Measurements from ENCODE around the gene CEP43. TPM values are rescaled to one million over a fixed set of nuclear protein-coding genes. Genes with fewer than 3 reads are reported as not detected.

The CEP43 gene
- polyA plus RNA-seq, 2 of the 4 experiments (the other 2 are of a cell fraction): 12.1 to 19.6 TPM

- TF ChIP-seq KDM1A (IDR thresholded peaks at IDR 0.05; ENCODE audit: low read depth): no peak
- no peak for TF ChIP-seq RFX5 (IDR thresholded peaks at IDR 0.05)
- TF ChIP-seq HES2 (IDR thresholded peaks at IDR 0.05): no peak
- no peak for TF ChIP-seq ZC3H11A (IDR thresholded peaks at IDR 0.05)
Measured at GRCh38 chr6:166970776-166971175, 28.4 kb upstream of the CEP43 start (continued).

GRCh38 chr6:166971271-166971670, 27.9 kb upstream of the CEP43 start:
- ChIA-PET POLR2A (no interaction called here), CTCF (interaction anchor here (1.5 to 1.8 kb wide), 2 partner anchors 8 to 18 kb away, joined by 3 read pairs; no protein-coding TSS in a partner anchor)
- Histone ChIP-seq H3K4me1 (no peaks in the 10 kb centered on the region), H3K9me3 (no peaks in the 10 kb centered on the region; the same call in 2 of the 3 replicates), H3K4me3 (no peak overlapping the region), H3K4me2 (no peak overlapping the region), H3K27ac (no peak overlapping the region)
- FAIRE-seq (no peak), DNase-seq (ENCODE audit: low read depth in 1 of 2, low spot score in 1 of 2) (no peak), ATAC-seq (no peak)
- TF ChIP-seq HES2 (IDR thresholded peaks at IDR 0.05) (no peak), SMC3 (IDR thresholded peaks at IDR 0.05) (no peak), CEBPB (IDR thresholded peaks at IDR 0.05) (no peak), PHF8 (IDR thresholded peaks at IDR 0.05; ENCODE audit: borderline replicate concordance, low read depth) (no peak)
- 89% methylated on average over 4 of the region's 8 CpGs for WGBS (ENCODE audit: missing lambda C conversion rate)

DNA sequence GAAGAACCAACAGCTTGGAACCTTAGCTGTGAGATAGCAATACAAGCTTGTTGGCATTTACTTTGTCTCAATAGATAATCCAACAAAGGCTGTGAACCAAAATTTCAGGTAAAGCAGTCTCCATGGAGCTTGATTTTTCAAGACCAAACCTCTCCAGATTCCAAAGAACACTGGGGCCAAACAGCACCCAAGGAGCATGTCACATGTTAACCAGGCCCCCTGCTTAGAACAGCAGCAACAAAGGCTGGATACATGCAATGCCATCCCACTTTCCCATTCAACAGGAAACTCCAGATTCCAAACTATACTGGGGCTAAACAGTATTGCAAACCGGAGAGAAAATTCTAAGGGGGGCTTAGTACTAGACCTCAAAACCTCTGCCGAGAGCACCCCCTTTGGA, 27.1 kb upstream of the CEP43 start:
- no peak for DNase-seq (ENCODE audit: low read depth in 1 of 2, low spot score in 1 of 2)
- POLR2A ChIA-PET: no interaction called here
- no peak for ATAC-seq
- H3K4me1 ChIP-seq: no peaks in the 10 kb centered on the region
- no peak for FAIRE-seq
- 95% methylated on average over 2 of the region's 2 CpGs for WGBS (ENCODE audit: missing lambda C conversion rate)
- no peaks in the 10 kb centered on the region for H3K9me3 ChIP-seq
- CTCF ChIA-PET: interaction anchor here (0.7 to 1.8 kb wide), 4 partner anchors 9 to 592 kb away, joined by 3 read pairs; no protein-coding TSS in a partner anchor
- no peak overlapping the region for H3K27ac ChIP-seq
- no peak overlapping the region for H3K4me3 ChIP-seq
- TF ChIP-seq GATA3 (IDR thresholded peaks at IDR 0.05; ENCODE audit: borderline replicate concordance) (no peak), HOXA7 (CRISPR knock-in tag; IDR thresholded peaks at IDR 0.05) (no peak), EP300 (IDR thresholded peaks at IDR 0.05) (no peak), EHMT2 (IDR thresholded peaks at IDR 0.05; ENCODE audit: low read depth) (no peak), FOSL2 (IDR thresholded peaks at IDR 0.05) (no peak), FOSL2 (CRISPR knock-in tag; IDR thresholded peaks at IDR 0.05) (no peak), BHLHE40 (IDR thresholded peaks at IDR 0.05; ENCODE audit: low read depth, low read length) (no peak), ZFP36 (IDR thresholded peaks at IDR 0.05; ENCODE audit: borderline replicate concordance, partially characterized antibody) (no peak), ZNF302 (CRISPR knock-in tag; IDR thresholded peaks at IDR 0.05) (no peak), ESRRA (IDR thresholded peaks at IDR 0.05; ENCODE audit: borderline replicate concordance, low read length) (no peak), TFCP2L1 (CRISPR knock-in tag; IDR thresholded peaks at IDR 0.05) (no peak), CHD2 (IDR thresholded peaks at IDR 0.05; ENCODE audit: low read length, partially characterized antibody) (no peak)
- TF ChIP-seq, protein P1, sequence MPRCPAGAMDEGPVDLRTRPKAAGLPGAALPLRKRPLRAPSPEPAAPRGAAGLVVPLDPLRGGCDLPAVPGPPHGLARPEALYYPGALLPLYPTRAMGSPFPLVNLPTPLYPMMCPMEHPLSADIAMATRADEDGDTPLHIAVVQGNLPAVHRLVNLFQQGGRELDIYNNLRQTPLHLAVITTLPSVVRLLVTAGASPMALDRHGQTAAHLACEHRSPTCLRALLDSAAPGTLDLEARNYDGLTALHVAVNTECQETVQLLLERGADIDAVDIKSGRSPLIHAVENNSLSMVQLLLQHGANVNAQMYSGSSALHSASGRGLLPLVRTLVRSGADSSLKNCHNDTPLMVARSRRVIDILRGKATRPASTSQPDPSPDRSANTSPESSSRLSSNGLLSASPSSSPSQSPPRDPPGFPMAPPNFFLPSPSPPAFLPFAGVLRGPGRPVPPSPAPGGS (IDR thresholded peaks at IDR 0.05): no peak
- TF ChIP-seq, protein P2, sequence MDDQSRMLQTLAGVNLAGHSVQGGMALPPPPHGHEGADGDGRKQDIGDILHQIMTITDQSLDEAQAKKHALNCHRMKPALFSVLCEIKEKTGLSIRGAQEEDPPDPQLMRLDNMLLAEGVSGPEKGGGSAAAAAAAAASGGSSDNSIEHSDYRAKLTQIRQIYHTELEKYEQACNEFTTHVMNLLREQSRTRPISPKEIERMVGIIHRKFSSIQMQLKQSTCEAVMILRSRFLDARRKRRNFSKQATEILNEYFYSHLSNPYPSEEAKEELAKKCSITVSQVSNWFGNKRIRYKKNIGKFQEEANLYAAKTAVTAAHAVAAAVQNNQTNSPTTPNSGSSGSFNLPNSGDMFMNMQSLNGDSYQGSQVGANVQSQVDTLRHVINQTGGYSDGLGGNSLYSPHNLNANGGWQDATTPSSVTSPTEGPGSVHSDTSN (IDR thresholded peaks at IDR 0.05): no peak
- H3K4me2 ChIP-seq: no peak overlapping the region

- WGBS (ENCODE audit: missing lambda C conversion rate): no CpG with 5 or more reads among the region's 2 CpGs
- DNase-seq (ENCODE audit: low read depth in 1 of 2, low spot score in 1 of 2): no peak
- ATAC-seq: no peak
- no peaks in the 10 kb centered on the region for H3K4me1 ChIP-seq
- H3K4me2 ChIP-seq: no peak overlapping the region
- H3K27ac ChIP-seq: no peak overlapping the region
- no peaks in the 10 kb centered on the region for H3K9me3 ChIP-seq
- CTCF ChIA-PET: interaction anchor here (1.2 kb wide), 1 partner anchor 13 kb away, joined by 3 read pairs; no protein-coding TSS in a partner anchor
- H3K4me3 ChIP-seq: no peak overlapping the region
- POLR2A ChIA-PET: interaction anchor here (0.6 kb wide), 1 partner anchor 36 kb away, joined by 3 read pairs; no protein-coding TSS in a partner anchor
- FAIRE-seq: no peak
- no peak for TF ChIP-seq EP300 (IDR thresholded peaks at IDR 0.05)
- TF ChIP-seq RCOR1 (IDR thresholded peaks at IDR 0.05; ENCODE audit: low read depth, low read length): no peak
- no peak for TF ChIP-seq MAFK (IDR thresholded peaks at IDR 0.05; ENCODE audit: partially characterized antibody)
- TF ChIP-seq KDM5A (IDR thresholded peaks at IDR 0.05): no peak
- no peak for TF ChIP-seq CBX8 (IDR thresholded peaks at IDR 0.05)
- no peak for TF ChIP-seq HOXB5 (CRISPR knock-in tag; IDR thresholded peaks at IDR 0.05)
- no peak for TF ChIP-seq MYC (IDR thresholded peaks at IDR 0.05; ENCODE audit: borderline replicate concordance, low read length)
- no peak for TF ChIP-seq REST (IDR thresholded peaks at IDR 0.05)
- no peak for TF ChIP-seq CBX2 (IDR thresholded peaks at IDR 0.05; ENCODE audit: borderline replicate concordance, low read depth)
- no peak for TF ChIP-seq NFE2L2 (conservative IDR thresholded peaks at IDR 0.05; ENCODE audit: low read length)
Measured at GRCh38 chr6:166976636-166977035, 22.6 kb upstream of the CEP43 start.

Measured in A549 (cell line).